Subcutaneous adipose tissue (tissue), 4 donors: ENCODE measurements around the gene EXOC2. TPM values are rescaled to one million over a fixed set of nuclear protein-coding genes. Genes with fewer than 3 reads are reported as not detected.

ENCODE experiments used
- CTCF ChIP-seq: fragments of 450-650 bp; IDR thresholded peaks from one replicate; pipeline ENCODE4 v1.5.1; 2016; ENCODE audit warnings: low read depth, mild to moderate bottlenecking, control low read depth, antibody characterized with exemption, moderate library complexity
- total RNA-seq, 4 donors: library from RNA; depleted of rRNA; stranded (reverse); fragments of >200 nt; gene quantifications; one replicate each; pipeline ENCODE4 v1.1.0, GENCODE V29; 2016

Gene EXOC2
- total RNA-seq, 4 donors from 2014 or later: 18.9 to 28.4 (median 20.2) TPM

- no peak for TF ChIP-seq CTCF
Measured at GRCh38 chr6:501891-502601, 190.9 kb downstream of the EXOC2 start.

- TF ChIP-seq CTCF: no peak
Measured at GRCh38 chr6:499617-500016, 193.3 kb downstream of the EXOC2 start.

DNA sequence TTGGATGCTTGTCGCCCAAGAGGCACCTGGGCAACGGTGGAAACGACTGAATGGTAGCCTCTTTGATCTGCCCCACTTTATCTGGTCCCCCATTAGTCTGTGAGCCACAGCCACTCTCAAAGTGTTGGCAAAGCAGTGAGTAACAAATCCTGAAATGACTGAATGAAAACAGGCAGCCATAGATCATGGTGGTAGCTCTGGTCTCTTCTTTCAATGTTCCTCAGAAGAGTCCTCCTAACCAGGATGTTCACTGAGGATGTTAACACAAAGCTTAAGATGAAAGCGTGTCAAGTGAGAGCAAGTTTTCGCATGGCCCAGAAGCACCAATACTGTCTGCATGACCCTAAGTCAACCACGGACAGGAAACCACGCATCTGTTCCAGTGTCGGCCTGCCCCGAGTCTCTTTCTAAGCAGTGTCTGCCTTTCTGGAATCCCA, 194.1 kb downstream of the EXOC2 start:
- no peak for TF ChIP-seq CTCF

DNA sequence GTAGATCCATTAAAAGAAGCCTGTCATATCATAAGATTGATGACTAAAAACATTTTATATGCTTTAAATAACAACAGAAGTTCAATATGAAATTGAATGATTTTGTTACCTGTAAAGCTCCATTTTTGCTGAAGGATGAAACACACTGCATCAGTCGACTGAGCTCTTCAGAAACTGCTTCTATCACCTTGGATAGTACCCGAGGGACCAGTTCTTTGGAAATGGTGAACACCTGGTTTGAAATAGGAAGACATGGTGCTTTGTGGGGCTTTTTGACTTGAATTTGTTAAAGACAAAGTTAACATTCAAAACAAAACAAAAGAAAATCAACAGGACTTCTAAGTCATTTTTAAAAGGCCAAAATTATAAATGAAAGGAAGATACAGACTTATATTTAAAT, 195.7 kb downstream of the EXOC2 start:
- TF ChIP-seq CTCF: no peak

DNA sequence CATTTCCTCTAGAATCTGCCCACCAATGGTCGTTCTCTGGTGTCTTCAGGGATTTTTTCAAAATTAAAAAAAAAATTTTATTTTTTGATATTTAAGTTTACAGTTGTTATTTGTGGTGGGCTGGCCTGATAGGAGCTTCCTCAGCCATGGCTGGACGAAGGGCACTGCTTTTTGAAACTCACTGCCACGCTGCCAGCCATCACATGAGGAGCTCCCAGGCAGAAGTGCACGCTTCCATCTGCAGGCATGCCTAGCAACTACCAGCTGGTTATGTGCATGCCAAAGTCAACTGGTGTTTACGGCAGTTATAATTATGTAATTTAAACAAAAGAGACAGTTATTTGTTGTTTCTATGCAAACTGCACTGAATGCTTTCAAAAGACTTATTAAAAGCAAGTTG, 196.3 kb downstream of the EXOC2 start:
- no peak for TF ChIP-seq CTCF

GRCh38 chr6:494394-494793, 198.5 kb downstream of the EXOC2 start:
- no peak for TF ChIP-seq CTCF

DNA sequence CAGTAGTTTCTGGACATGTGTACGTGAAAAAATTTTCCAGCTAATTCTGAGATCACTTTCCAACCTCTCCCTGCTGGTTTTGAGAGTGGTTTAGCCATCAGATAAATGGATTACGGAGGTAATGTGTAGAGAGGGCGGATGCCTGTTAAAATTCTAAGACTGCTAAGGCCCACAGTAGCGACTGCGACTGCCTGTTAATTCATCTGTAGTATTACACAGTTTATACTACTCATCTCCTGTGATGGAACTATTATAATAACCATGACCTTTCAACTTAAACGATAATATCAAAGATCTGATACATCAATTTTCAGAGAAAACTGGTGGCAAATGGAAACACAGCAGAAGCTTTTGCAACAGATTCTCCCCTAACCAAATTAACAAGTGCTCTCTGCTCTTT, 199.1 kb downstream of the EXOC2 start:
- no peak for TF ChIP-seq CTCF
